GM20000 (cell line): ENCODE data around the gene LCOR.

Experiments used
- DNase-seq: peaks from one replicate; pipeline ENCODE4 v3.0.0; 2012; ENCODE audit warnings: low spot score
- TF ChIP-seq, protein P1 (sequence below): IDR thresholded peaks from 2 replicates; pipeline ENCODE4 v1.5.1; 2012; ENCODE audit warnings: mild to moderate bottlenecking, control low read depth; ENCODE audit errors: extremely low read depth, missing control alignments

Gene LCOR

GRCh38 chr10:96830511-96831199 lies 1.4 kb upstream of the LCOR start:
- TF ChIP-seq, protein P1, sequence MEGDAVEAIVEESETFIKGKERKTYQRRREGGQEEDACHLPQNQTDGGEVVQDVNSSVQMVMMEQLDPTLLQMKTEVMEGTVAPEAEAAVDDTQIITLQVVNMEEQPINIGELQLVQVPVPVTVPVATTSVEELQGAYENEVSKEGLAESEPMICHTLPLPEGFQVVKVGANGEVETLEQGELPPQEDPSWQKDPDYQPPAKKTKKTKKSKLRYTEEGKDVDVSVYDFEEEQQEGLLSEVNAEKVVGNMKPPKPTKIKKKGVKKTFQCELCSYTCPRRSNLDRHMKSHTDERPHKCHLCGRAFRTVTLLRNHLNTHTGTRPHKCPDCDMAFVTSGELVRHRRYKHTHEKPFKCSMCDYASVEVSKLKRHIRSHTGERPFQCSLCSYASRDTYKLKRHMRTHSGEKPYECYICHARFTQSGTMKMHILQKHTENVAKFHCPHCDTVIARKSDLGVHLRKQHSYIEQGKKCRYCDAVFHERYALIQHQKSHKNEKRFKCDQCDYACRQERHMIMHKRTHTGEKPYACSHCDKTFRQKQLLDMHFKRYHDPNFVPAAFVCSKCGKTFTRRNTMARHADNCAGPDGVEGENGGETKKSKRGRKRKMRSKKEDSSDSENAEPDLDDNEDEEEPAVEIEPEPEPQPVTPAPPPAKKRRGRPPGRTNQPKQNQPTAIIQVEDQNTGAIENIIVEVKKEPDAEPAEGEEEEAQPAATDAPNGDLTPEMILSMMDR: peak; percentile 55
- peak; percentile 73 for DNase-seq

- TF ChIP-seq, protein P1: no peak
- DNase-seq: no peak
Measured at GRCh38 chr10:96831200-96831866, 765 bp upstream of the LCOR start.

- peak; percentile 96 for DNase-seq
- TF ChIP-seq, protein P1: no peak
Measured at GRCh38 chr10:96832721-96833219, 672 bp downstream of the LCOR start.

DNA sequence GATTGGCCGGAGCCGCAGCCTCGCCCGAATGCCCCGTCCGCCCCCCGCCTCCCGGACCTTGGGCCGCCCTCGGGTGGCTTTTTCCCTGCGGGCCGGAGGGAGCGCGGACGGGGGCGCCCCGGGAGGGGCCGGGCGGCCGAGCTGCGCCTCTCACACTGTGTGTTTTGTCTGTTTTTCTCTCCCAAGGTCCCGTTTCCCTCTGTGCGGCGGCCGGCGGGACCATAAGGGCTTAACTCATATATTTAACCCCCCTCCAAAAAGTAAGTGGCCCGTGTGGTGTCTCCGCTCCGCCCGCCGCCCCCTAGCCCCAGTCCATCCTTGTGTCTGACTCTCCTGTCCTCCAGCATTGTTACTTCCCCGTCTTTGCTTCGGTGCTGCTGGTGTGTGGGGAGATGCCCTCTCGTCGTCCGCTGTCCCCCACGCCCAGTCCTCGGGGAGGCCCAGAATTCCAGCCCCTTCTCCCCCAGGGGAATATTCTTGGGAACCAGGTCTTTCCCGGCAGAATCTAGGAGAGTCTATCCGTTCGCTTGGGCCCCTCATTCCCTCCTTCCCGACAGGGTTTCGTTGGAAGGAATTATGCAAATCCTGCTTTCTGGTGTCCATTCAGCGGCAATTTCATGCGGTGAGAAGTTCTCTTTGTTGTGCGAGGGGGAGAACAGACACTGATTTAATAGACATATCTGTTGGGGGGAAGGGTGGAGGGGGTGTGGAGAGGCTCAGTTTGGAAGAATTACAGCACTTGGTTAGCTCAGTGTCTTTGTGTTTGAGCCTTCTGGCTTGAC lies 1.3 kb downstream of the LCOR start:
- no peak for DNase-seq
- TF ChIP-seq, protein P1: no peak

GRCh38 chr10:96834120-96834519 lies 2.0 kb downstream of the LCOR start:
- DNase-seq: no peak
- TF ChIP-seq, protein P1: no peak

DNA sequence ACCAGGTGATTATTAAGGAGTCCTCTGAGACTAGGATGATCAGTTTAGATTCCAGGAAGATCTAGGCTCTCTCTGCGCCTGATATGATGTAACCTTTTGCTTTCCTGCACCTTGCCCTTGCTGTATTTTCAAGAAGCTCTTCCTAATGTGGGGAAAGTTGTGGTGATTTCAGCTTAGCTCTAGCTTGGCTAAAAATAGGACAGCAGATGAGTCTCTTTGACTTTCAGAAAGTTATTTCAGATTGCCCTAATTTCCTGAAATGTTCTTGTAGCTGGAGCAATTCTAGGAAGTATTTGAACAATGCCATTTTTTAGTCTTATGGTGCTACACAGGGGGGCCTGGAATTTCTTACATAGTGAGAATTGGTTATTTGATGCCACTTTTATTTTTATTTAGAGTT lies 3.8 kb downstream of the LCOR start:
- TF ChIP-seq, protein P1: no peak
- no peak for DNase-seq

- no peak for DNase-seq
- TF ChIP-seq, protein P1: no peak
Measured at GRCh38 chr10:96838529-96838928, 6.4 kb downstream of the LCOR start.
